MM.1S (cell line): Measurements from ENCODE around the gene WDR54.

Source experiments
- EZH2 ChIP-seq: fragments of 300-600 bp; sonication (generic); optimal IDR thresholded peaks from 2 replicates; pipeline ENCODE3; 2017; ENCODE audit warnings: low read depth, mild to moderate bottlenecking, antibody characterized with exemption, low read length, mixed read lengths
- TF ChIP-seq, protein P1 (sequence below): fragments of 300-600 bp; sonication (generic); IDR thresholded peaks from 2 replicates; pipeline ENCODE4 v1.5.1; 2016; ENCODE audit warnings: antibody characterized with exemption, low read length, mixed read lengths

DNA sequence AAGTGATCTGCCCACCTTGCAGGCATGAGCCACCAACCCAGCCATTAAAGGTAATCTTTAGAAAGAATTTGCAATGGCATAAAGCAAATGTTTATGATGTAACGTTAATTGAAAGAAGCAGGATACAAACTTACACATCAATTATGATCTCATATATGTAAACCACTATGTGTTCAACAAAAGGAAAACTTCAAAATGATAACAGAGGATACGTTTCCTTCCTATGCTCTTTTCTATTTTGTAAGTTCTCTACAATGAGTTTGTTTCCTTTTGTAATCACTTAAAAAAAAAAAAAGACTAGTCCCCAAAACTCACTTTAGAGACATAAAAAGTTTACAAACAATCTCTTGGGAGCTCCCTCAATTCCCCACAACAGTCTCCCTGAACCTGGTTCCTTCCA lies 1.5 kb upstream of the WDR54 start:
- TF ChIP-seq, protein P1, sequence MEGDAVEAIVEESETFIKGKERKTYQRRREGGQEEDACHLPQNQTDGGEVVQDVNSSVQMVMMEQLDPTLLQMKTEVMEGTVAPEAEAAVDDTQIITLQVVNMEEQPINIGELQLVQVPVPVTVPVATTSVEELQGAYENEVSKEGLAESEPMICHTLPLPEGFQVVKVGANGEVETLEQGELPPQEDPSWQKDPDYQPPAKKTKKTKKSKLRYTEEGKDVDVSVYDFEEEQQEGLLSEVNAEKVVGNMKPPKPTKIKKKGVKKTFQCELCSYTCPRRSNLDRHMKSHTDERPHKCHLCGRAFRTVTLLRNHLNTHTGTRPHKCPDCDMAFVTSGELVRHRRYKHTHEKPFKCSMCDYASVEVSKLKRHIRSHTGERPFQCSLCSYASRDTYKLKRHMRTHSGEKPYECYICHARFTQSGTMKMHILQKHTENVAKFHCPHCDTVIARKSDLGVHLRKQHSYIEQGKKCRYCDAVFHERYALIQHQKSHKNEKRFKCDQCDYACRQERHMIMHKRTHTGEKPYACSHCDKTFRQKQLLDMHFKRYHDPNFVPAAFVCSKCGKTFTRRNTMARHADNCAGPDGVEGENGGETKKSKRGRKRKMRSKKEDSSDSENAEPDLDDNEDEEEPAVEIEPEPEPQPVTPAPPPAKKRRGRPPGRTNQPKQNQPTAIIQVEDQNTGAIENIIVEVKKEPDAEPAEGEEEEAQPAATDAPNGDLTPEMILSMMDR: no peak
- TF ChIP-seq EZH2: no peak
